IMR-90 (cell line): ENCODE data around the gene ANKH. TPM values are rescaled to one million over a fixed set of nuclear protein-coding genes. Genes with fewer than 3 reads are reported as not detected.

Source experiments
- ATAC-seq: fragments of 200-7000 bp; cut with Tn5 transposase; 2 replicates; pipeline ENCODE4 v1.9.1; 2020; ENCODE audit warnings: low read depth, mild to moderate bottlenecking, moderate library complexity
- BruUV-seq: library from RNA; stranded (reverse); fragments of 400-500 nt; replicated peaks from 2 replicates; lab custom pipeline; 2021; lab: Mats Ljungman, UMichigan
- CTCF ChIA-PET: fragments of 300-600 bp; formaldehyde crosslinking; extraction: SDS; loops from one replicate; lab custom pipeline; 2021; ENCODE audit warnings: antibody characterized with exemption; lab: Yijun Ruan, JAX
- POLR2A ChIA-PET: fragments of 300-600 bp; sonication (Branson Sonifier 250); formaldehyde crosslinking; loops from one replicate; lab custom pipeline; 2022; ENCODE audit warnings: antibody characterized with exemption; ENCODE audit not compliant: unreplicated experiment; lab: Charles Lee
- DNase-seq: peaks from one replicate; pipeline ENCODE4 v3.0.0; 2013
- H2AFZ ChIP-seq: replicated peaks from 2 replicates; pipeline ENCODE3; 2013; ENCODE audit warnings: low read length, mild to moderate bottlenecking; ENCODE audit not compliant: poor library complexity
- H2AK5ac ChIP-seq: 2 replicates; pipeline ENCODE4 v1.6.1; 2013; ENCODE audit warnings: low read depth, low read length, inconsistent platforms
- H2AK9ac ChIP-seq: replicated peaks from 2 replicates; pipeline ENCODE3; 2013; ENCODE audit warnings: mild to moderate bottlenecking, low read depth, low read length, moderate library complexity; ENCODE audit not compliant: poor library complexity
- H2BK120ac ChIP-seq: 2 replicates; pipeline ENCODE4 v1.6.1; 2013; ENCODE audit warnings: low read depth, low read length, inconsistent platforms
- H2BK15ac ChIP-seq: 3 replicates; pipeline ENCODE4 v1.6.1; 2013; ENCODE audit warnings: low read depth, low read length, inconsistent platforms
- H2BK20ac ChIP-seq: 2 replicates; pipeline ENCODE4 v1.6.1; 2013; ENCODE audit warnings: low read depth, mild to moderate bottlenecking, inconsistent platforms, low read length, moderate library complexity
- H2BK5ac ChIP-seq: 2 replicates; pipeline ENCODE4 v1.6.1; 2013; ENCODE audit warnings: mild to moderate bottlenecking, low read depth, low read length, inconsistent platforms; ENCODE audit not compliant: poor library complexity, severe bottlenecking
- H3K14ac ChIP-seq: replicated peaks from 2 replicates; pipeline ENCODE4 v1.6.1; 2013; ENCODE audit warnings: low read depth, low read length, inconsistent platforms
- H3K18ac ChIP-seq: 2 replicates; pipeline ENCODE4 v1.6.1; 2013; ENCODE audit warnings: low read depth, low read length, control low read depth
- H3K23ac ChIP-seq: 2 replicates; pipeline ENCODE4 v1.6.1; 2013; ENCODE audit warnings: low read depth, low read length, inconsistent platforms
- H3K27ac ChIP-seq: 2 replicates; pipeline ENCODE4 v1.5.1; 2013; ENCODE audit warnings: mild to moderate bottlenecking, control low read depth, low read length; ENCODE audit not compliant: insufficient read depth
- H3K27me3 ChIP-seq: 2 replicates; pipeline ENCODE4 v1.6.1; 2013; ENCODE audit warnings: low read length; ENCODE audit not compliant: control insufficient read depth, insufficient read depth
- H3K36me3 ChIP-seq: 2 replicates; pipeline ENCODE4 v1.6.1; 2013; ENCODE audit warnings: low read length, mixed read lengths; ENCODE audit not compliant: control insufficient read depth, insufficient read depth
- H3K4ac ChIP-seq: 2 replicates; pipeline ENCODE4 v1.6.1; 2013; ENCODE audit warnings: low read depth, low read length, inconsistent platforms
- H3K4me1 ChIP-seq: 2 replicates; pipeline ENCODE4 v1.6.1; 2013; ENCODE audit warnings: low read length, mixed read lengths; ENCODE audit not compliant: control insufficient read depth, insufficient read depth
- H3K4me2 ChIP-seq: 2 replicates; pipeline ENCODE4 v1.6.1; 2013; ENCODE audit warnings: low read depth, mild to moderate bottlenecking, control low read depth, low read length, moderate library complexity
- H3K4me3 ChIP-seq: 2 replicates; pipeline ENCODE4 v1.5.1; 2013; ENCODE audit warnings: low read depth, mild to moderate bottlenecking, control low read depth, low read length, moderate library complexity; ENCODE audit not compliant: insufficient read depth
- H3K56ac ChIP-seq: 2 replicates; pipeline ENCODE4 v1.6.1; 2013; ENCODE audit warnings: low read length, inconsistent platforms; ENCODE audit not compliant: insufficient read depth; ENCODE audit errors: extremely low read depth
- H3K79me1 ChIP-seq, 2 experiments: 2 replicates each; pipeline ENCODE4 v1.6.1; 2013; ENCODE audit warnings: low read length in 2 of 2, inconsistent platforms in 1 of 2, low read depth in 1 of 2
- H3K9ac ChIP-seq: 2 replicates; pipeline ENCODE4 v1.6.1; 2013; ENCODE audit warnings: low read depth, low read length, control low read depth
- H3K9me1 ChIP-seq: 2 replicates; pipeline ENCODE4 v1.6.1; 2013; ENCODE audit warnings: low read length, inconsistent platforms; ENCODE audit not compliant: insufficient read depth
- H3K9me3 ChIP-seq: 2 replicates; pipeline ENCODE4 v1.6.1; 2013; ENCODE audit warnings: low read length; ENCODE audit not compliant: control insufficient read depth, insufficient read depth
- H4K20me1 ChIP-seq: 2 replicates; pipeline ENCODE4 v1.6.1; 2013; ENCODE audit warnings: low read length, inconsistent platforms; ENCODE audit not compliant: insufficient read depth
- H4K5ac ChIP-seq: 2 replicates; pipeline ENCODE4 v1.6.1; 2013; ENCODE audit warnings: mild to moderate bottlenecking, low read depth, low read length, control low read depth
- H4K8ac ChIP-seq, 2 experiments: 2 replicates each; pipeline ENCODE4 v1.6.1; 2013; ENCODE audit warnings: low read depth in 2 of 2, low read length in 2 of 2, control low read depth in 1 of 2, inconsistent platforms in 1 of 2
- H4K91ac ChIP-seq: 2 replicates; pipeline ENCODE4 v1.6.1; 2013; ENCODE audit warnings: low read depth, low read length, inconsistent platforms; ENCODE audit not compliant: insufficient read depth
- BHLHE40 ChIP-seq: fragments of 150-350 bp; IDR thresholded peaks from 2 replicates; pipeline ENCODE4 v1.6.1; 2016; ENCODE audit warnings: mild to moderate bottlenecking, low read depth, low read length
- CEBPB ChIP-seq: IDR thresholded peaks from 2 replicates; pipeline ENCODE4 v1.6.1; 2012; ENCODE audit warnings: low read depth, low read length, improper control_type of control experiment
- CHD1 ChIP-seq: IDR thresholded peaks from 2 replicates; pipeline ENCODE4 v1.6.1; 2012; ENCODE audit warnings: low read depth, low read length, improper control_type of control experiment
- FOS ChIP-seq: fragments of 150-350 bp; IDR thresholded peaks from 2 replicates; pipeline ENCODE4 v1.6.1; 2016; ENCODE audit warnings: low read depth, low read length
- MAFK ChIP-seq: IDR thresholded peaks from 2 replicates; pipeline ENCODE4 v1.6.1; 2012; ENCODE audit warnings: low read depth, low read length, improper control_type of control experiment
- MAZ ChIP-seq: IDR thresholded peaks from 2 replicates; pipeline ENCODE4 v1.6.1; 2012; ENCODE audit warnings: low read depth, mild to moderate bottlenecking, low read length, improper control_type of control experiment, moderate library complexity, borderline replicate concordance
- MXI1 ChIP-seq: IDR thresholded peaks from 2 replicates; pipeline ENCODE4 v1.6.1; 2012; ENCODE audit warnings: low read depth, mild to moderate bottlenecking, low read length, moderate library complexity, borderline replicate concordance
- NFE2L2 ChIP-seq: fragments of 150-350 bp; IDR thresholded peaks from 2 replicates; pipeline ENCODE4 v1.6.1; 2016; ENCODE audit warnings: low read depth, mild to moderate bottlenecking, low read length
- POLR2A ChIP-seq: IDR thresholded peaks from 2 replicates; pipeline ENCODE4 v1.6.1; 2012; ENCODE audit warnings: mild to moderate bottlenecking, low read depth, low read length
- RAD21 ChIP-seq: IDR thresholded peaks from 2 replicates; pipeline ENCODE4 v1.6.1; 2012; ENCODE audit warnings: low read length, improper control_type of control experiment
- RCOR1 ChIP-seq: IDR thresholded peaks from 2 replicates; pipeline ENCODE4 v1.6.1; 2012; ENCODE audit warnings: mild to moderate bottlenecking, low read length, improper control_type of control experiment; ENCODE audit not compliant: insufficient replicate concordance
- RFX5 ChIP-seq: IDR thresholded peaks from 2 replicates; pipeline ENCODE4 v1.8.0; 2012; ENCODE audit warnings: low read depth, mild to moderate bottlenecking, low read length, moderate library complexity
- SMC3 ChIP-seq: fragments of 150-350 bp; IDR thresholded peaks from 2 replicates; pipeline ENCODE4 v1.6.1; 2016; ENCODE audit warnings: low read depth, mild to moderate bottlenecking, antibody characterized with exemption, low read length, moderate library complexity
- WGBS, 2 experiments: methylation state at CpG; one replicate each; pipeline versions ENCODE4 v1.1.5 to v1.1.7; 2013; ENCODE audit warnings: missing lambda C conversion rate in 2 of 2; ENCODE audit not compliant: insufficient read length in 1 of 2; ENCODE audit errors: extremely low coverage in 2 of 2; 5-methylcytosine and 5-hydroxymethylcytosine counted together
- dilution Hi-C: fragments of 300-500 bp; cut with HindIII; formaldehyde crosslinking; loops from one replicate; pipeline ENCODE4 v1.14.3; 2018; ENCODE audit warnings: low sequenced_read_pairs; ENCODE audit not compliant: unreplicated experiment
- in situ Hi-C: fragments of 300-500 bp; cut with MboI; formaldehyde crosslinking; loops from 3 replicates; pipeline ENCODE4 v1.14.3; 2019; ENCODE audit warnings: low sequenced_read_pairs, inconsistent platforms, mixed read lengths
- intact Hi-C: fragments of 100-400 bp; cut with micrococcal nuclease; formaldehyde crosslinking; loops from 2 replicates; pipeline ENCODE4 v1.10.0; 2022
- polyA plus RNA-seq, 3 experiments: library from polyadenylated mRNA; depleted of rRNA; stranded (reverse); fragments of >200 nt; gene quantifications; 2 replicates each; pipeline ENCODE4 v1.2.3, GENCODE V29; 2012; ENCODE audit warnings: low replicate concordance in 1 of 3
- total RNA-seq: library from RNA; depleted of rRNA; stranded (reverse); fragments of >200 nt; gene quantifications from 2 replicates; pipeline ENCODE4 v1.2.3, GENCODE V29; 2012
- TF ChIP-seq, protein P1 (sequence below): fragments of 150-350 bp; IDR thresholded peaks from 2 replicates; pipeline ENCODE4 v1.6.1; 2017; ENCODE audit warnings: mild to moderate bottlenecking, antibody characterized with exemption, low read length, low read depth
- TF ChIP-seq, protein P2 (sequence below): conservative IDR thresholded peaks from 2 replicates; pipeline ENCODE4 v1.5.1; 2012; ENCODE audit warnings: mild to moderate bottlenecking, low read depth, low read length, improper control_type of control experiment
- TF ChIP-seq, protein P3 (sequence below): fragments of 150-350 bp; IDR thresholded peaks from 2 replicates; pipeline ENCODE4 v1.6.1; 2016; ENCODE audit warnings: low read depth, mild to moderate bottlenecking, low read length, moderate library complexity, borderline replicate concordance

ANKH gene
- total and polyA plus RNA-seq, 2 of the 4 experiments (the other 2 are of a cell fraction) = 5.2 to 17.2 TPM

GRCh38 chr5:14802541-14802940 lies 69.0 kb downstream of the ANKH start:
- Histone ChIP-seq H2BK20ac (no peak overlapping the region), H2AK5ac (no peak overlapping the region), H3K4me2 (no peak overlapping the region), H4K5ac (no peak overlapping the region), H3K36me3 (no peaks in the 10 kb centered on the region; the same call in 1 of the 2 replicates), H4K8ac (no peak overlapping the region), H4K91ac (no peak overlapping the region), H3K14ac (no peak overlapping the region), H3K27me3 (no peaks in the 10 kb centered on the region), H4K20me1 (no peaks in the 10 kb centered on the region), H3K18ac (no peak overlapping the region), H3K79me1 (peaks cover 3% of the 10 kb centered on the region in 2 experiments; a peak in 2 of 4 replicates), H3K23ac (no peak overlapping the region), H3K4me1 (peaks cover 9% of the 10 kb centered on the region), H2BK120ac (no peak overlapping the region), H2BK5ac (no peak overlapping the region), H2AFZ (no peak overlapping the region), H2AK9ac (no peak overlapping the region), H3K4me3 (no peak overlapping the region), H3K56ac (no peak overlapping the region), H3K9ac (no peak overlapping the region), H2BK15ac (no peak overlapping the region), H3K9me3 (no peaks in the 10 kb centered on the region), H3K4ac (no peak overlapping the region), H3K9me1 (peaks cover 3% of the 10 kb centered on the region; the same call in 1 of the 2 replicates), H3K27ac (no peak overlapping the region)
- dilution Hi-C loops (no loop called here), in situ Hi-C loops (no loop called here), intact Hi-C loops (no loop called here)
- CTCF ChIA-PET = no interaction called here
- DNase-seq = no peak
- no peak for ATAC-seq
- TF ChIP-seq BHLHE40 = no peak
- TF ChIP-seq MAZ = no peak
- TF ChIP-seq, protein P1, sequence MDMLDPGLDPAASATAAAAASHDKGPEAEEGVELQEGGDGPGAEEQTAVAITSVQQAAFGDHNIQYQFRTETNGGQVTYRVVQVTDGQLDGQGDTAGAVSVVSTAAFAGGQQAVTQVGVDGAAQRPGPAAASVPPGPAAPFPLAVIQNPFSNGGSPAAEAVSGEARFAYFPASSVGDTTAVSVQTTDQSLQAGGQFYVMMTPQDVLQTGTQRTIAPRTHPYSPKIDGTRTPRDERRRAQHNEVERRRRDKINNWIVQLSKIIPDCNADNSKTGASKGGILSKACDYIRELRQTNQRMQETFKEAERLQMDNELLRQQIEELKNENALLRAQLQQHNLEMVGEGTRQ = no peak
- TF ChIP-seq, protein P2, sequence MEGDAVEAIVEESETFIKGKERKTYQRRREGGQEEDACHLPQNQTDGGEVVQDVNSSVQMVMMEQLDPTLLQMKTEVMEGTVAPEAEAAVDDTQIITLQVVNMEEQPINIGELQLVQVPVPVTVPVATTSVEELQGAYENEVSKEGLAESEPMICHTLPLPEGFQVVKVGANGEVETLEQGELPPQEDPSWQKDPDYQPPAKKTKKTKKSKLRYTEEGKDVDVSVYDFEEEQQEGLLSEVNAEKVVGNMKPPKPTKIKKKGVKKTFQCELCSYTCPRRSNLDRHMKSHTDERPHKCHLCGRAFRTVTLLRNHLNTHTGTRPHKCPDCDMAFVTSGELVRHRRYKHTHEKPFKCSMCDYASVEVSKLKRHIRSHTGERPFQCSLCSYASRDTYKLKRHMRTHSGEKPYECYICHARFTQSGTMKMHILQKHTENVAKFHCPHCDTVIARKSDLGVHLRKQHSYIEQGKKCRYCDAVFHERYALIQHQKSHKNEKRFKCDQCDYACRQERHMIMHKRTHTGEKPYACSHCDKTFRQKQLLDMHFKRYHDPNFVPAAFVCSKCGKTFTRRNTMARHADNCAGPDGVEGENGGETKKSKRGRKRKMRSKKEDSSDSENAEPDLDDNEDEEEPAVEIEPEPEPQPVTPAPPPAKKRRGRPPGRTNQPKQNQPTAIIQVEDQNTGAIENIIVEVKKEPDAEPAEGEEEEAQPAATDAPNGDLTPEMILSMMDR = no peak
- TF ChIP-seq NFE2L2 = no peak
- TF ChIP-seq FOS = no peak
- TF ChIP-seq, protein P3, sequence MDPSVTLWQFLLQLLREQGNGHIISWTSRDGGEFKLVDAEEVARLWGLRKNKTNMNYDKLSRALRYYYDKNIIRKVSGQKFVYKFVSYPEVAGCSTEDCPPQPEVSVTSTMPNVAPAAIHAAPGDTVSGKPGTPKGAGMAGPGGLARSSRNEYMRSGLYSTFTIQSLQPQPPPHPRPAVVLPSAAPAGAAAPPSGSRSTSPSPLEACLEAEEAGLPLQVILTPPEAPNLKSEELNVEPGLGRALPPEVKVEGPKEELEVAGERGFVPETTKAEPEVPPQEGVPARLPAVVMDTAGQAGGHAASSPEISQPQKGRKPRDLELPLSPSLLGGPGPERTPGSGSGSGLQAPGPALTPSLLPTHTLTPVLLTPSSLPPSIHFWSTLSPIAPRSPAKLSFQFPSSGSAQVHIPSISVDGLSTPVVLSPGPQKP = no peak
- no peak for TF ChIP-seq RAD21
- no peak for TF ChIP-seq MXI1
- TF ChIP-seq RFX5 = no peak
- no peak for TF ChIP-seq CHD1
- no peak for TF ChIP-seq MAFK
- no peak for TF ChIP-seq CEBPB
- TF ChIP-seq RCOR1 = no peak
- no peak for TF ChIP-seq SMC3
- no peak for TF ChIP-seq POLR2A
- POLR2A ChIA-PET = no interaction called here
- BruUV-seq = no TSS peak
- 83% methylated on average over 2 of the region's 3 CpGs; no CpG with 5 or more reads in 1 of the 2 experiments for WGBS, 2 experiments
